Stimulated activated CD4-positive, alpha-beta T cell treated with anti-CD3 and anti-CD28 coated beads, Interleukin-4, amount 100 ng/mL, for 4 hours (primary cell): ENCODE results near the gene ETFB.

Source experiments
- DNase-seq, 2 experiments: peaks; one replicate each; pipeline ENCODE4 v3.0.0-alpha.2; 2020

The ETFB gene

GRCh38 chr19:51372649-51373504 lies 6.7 kb upstream of the ETFB start, which contains the start of gene NKG7:
TSS of gene NKG7 (minus strand) at chr19:51372654. CDS start at chr19:51372535, 119 bp downstream.
- peak; percentile 56 to 85 for DNase-seq

- no peak for DNase-seq
These were observed 5.9 kb upstream of the ETFB start for GRCh38 chr19:51372021-51372648.

- DNase-seq = no peak
These were observed 5.0 kb upstream of the ETFB start for GRCh38 chr19:51371186-51371690.

- no peak for DNase-seq
These were observed 4.0 kb upstream of the ETFB start for GRCh38 chr19:51370230-51370629.

- peak in 1 of 2 experiments; percentile 12 for DNase-seq
These were observed 2.4 kb upstream of the ETFB start, which contains the start of gene CLDND2 for GRCh38 chr19:51368366-51369282. TSS of gene CLDND2 (minus strand) at chr19:51369003. CDS start at chr19:51368577, 426 bp downstream.

- DNase-seq = peak; percentile 95 to 97
These were observed 1.6 kb upstream of the ETFB start for GRCh38 chr19:51367565-51368365.

GRCh38 chr19:51367255-51367564 lies 1.0 kb upstream of the ETFB start:
- DNase-seq = no peak

- peak; percentile 90 to 94 for DNase-seq
These were observed 434 bp upstream of the ETFB start for GRCh38 chr19:51366389-51367254.

GRCh38 chr19:51365211-51365964 lies 800 bp downstream of the ETFB start:
- no peak for DNase-seq

- no peak for DNase-seq
These were observed 1.7 kb downstream of the ETFB start for GRCh38 chr19:51364200-51365106.

- DNase-seq = no peak
These were observed 4.9 kb downstream of the ETFB start for GRCh38 chr19:51361239-51361638.

- DNase-seq = no peak
These were observed 6.9 kb downstream of the ETFB start for GRCh38 chr19:51359294-51359693.

- no peak for DNase-seq
These were observed 8.2 kb downstream of the ETFB start for GRCh38 chr19:51357952-51358351.

- no peak for DNase-seq
These were observed 9.9 kb downstream of the ETFB start for GRCh38 chr19:51356159-51356801.

- no peak for DNase-seq
These were observed 11.4 kb downstream of the ETFB start for GRCh38 chr19:51354742-51355148.

- DNase-seq = no peak
These were observed 12.0 kb downstream of the ETFB start for GRCh38 chr19:51354103-51354741.

- DNase-seq = no peak
These were observed 13.3 kb downstream of the ETFB start for GRCh38 chr19:51352783-51353360.
